LNCaP clone FGC (cell line): ENCODE measurements around the gene TBC1D2.

Experiments used
- DNase-seq: peaks from one replicate; pipeline ENCODE4 v3.0.0-alpha.2; 2011; ENCODE audit warnings: low read depth
- H3K4me3 ChIP-seq: 2 replicates; pipeline ENCODE4 v1.5.1; 2011; ENCODE audit warnings: mild to moderate bottlenecking, low read depth, low read length, control low read depth
- TF ChIP-seq, protein P1 (sequence below): IDR thresholded peaks from 2 replicates; pipeline ENCODE4 v1.5.1; 2012; ENCODE audit warnings: mild to moderate bottlenecking; ENCODE audit not compliant: control insufficient read depth, insufficient read depth; ENCODE audit errors: extremely low read depth

The TBC1D2 gene

DNA sequence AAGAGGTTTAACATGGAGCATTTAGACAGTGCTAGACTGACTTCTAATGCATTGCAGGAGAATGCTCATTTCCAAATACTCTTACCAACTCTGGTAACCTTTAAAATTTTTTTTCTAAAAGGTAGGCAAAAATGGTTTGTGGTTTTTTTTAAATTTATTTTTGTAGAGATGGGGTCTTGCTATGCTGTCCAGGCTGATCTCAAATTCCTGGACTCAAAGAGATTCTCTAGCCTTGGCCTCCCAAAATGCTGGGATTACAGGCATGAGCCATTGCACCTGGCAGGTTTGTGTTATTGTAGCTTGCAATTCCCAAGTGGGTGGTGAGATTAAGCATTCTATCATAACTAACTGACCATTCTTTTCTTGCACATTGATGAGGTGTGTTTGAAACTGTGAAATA lies 43.0 kb upstream of the TBC1D2 start:
- no peak overlapping the region for H3K4me3 ChIP-seq
- TF ChIP-seq, protein P1, sequence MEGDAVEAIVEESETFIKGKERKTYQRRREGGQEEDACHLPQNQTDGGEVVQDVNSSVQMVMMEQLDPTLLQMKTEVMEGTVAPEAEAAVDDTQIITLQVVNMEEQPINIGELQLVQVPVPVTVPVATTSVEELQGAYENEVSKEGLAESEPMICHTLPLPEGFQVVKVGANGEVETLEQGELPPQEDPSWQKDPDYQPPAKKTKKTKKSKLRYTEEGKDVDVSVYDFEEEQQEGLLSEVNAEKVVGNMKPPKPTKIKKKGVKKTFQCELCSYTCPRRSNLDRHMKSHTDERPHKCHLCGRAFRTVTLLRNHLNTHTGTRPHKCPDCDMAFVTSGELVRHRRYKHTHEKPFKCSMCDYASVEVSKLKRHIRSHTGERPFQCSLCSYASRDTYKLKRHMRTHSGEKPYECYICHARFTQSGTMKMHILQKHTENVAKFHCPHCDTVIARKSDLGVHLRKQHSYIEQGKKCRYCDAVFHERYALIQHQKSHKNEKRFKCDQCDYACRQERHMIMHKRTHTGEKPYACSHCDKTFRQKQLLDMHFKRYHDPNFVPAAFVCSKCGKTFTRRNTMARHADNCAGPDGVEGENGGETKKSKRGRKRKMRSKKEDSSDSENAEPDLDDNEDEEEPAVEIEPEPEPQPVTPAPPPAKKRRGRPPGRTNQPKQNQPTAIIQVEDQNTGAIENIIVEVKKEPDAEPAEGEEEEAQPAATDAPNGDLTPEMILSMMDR: no peak
- no peak for DNase-seq

DNA sequence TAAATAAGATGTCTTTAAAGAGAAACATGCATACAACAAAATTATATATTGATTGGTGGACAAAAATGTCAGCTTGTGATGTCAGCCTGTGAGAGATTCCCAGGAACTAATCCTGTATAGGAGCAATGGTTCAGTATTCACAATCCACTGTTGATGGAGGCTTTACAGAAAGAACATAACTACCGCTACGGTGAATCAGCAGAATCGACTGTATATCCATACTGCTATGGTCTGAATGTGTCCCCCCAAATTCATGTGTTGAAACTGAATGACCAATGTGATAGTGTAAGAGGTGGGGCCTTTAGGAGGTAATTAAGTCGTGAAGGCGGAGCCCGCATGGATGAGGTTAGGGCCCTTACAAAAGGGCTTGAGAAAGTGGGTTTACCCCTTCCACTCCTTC lies 40.4 kb upstream of the TBC1D2 start:
- TF ChIP-seq, protein P1: no peak
- no peak overlapping the region for H3K4me3 ChIP-seq
- no peak for DNase-seq

DNA sequence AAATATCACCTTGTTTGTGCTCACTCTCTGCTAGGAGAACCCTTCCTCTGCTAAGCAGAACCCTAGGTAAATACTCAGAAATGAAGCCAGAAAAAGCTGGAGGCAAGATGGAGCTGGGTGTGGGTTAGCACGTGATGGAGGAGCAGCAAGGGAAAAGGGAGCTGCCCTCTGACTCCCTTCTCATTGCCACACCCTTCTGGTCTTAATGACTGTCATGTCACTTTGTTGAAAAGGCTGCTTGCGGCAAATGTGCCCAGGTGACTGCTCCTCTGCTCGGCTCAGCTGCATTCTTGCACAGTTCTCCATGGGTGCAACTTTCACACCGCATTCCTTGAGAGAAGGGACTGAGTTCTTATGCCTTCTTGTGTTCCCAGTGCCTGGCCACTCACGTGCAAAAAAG lies 36.4 kb upstream of the TBC1D2 start:
- DNase-seq: no peak
- TF ChIP-seq, protein P1: no peak
- no peak overlapping the region for H3K4me3 ChIP-seq

DNA sequence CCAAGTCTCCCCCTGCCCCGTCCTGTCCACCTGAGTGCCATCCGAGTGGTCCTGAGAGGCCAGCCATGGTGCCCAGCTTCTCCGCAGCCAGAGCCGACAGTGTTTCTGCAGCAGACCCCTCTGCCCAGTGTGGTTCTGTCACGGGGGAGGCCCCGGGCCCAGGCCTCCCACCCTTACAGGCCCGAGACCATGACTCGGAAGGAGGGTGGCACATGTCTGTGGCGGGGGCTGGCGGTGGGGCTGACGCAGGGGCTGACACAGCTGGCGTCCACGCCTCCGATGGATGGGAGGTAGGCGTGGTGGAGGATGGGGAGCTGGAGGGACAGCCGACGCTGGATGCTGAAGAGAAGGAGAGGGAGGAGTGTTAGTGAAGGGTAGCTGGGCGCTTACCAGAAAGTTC lies 35.0 kb upstream of the TBC1D2 start:
- no peak for DNase-seq
- no peak overlapping the region for H3K4me3 ChIP-seq
- TF ChIP-seq, protein P1: no peak

DNA sequence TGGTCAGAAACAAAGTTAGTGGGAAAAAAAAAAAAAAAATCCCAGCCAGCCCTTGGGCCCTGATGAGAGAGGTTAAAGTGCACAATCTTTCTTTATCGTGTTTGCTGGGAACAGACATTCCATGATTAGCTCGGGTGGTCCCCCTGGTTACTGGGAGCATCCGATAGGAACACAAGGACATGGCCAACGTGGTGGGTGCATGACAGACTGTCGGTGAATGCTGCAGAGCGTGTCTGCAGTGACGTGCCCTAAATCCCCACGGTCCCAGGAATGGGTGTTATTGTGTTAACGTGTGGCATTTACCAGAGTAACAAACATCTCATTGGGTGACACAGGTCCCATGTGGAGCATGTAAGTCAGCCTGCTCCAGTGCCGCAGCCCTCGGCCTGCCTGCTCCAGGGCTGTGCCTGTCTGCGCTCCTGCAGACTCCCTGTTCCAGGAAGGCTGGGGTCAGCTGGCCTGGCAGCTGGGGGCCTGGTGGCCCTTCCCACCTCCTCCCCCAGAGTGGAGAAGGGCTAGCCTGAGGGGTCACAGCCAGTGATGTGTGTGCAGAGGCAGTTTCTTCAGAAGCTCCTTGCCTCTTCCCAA lies 34.3 kb upstream of the TBC1D2 start:
- no peak overlapping the region for H3K4me3 ChIP-seq
- DNase-seq: no peak
- TF ChIP-seq, protein P1: no peak

DNA sequence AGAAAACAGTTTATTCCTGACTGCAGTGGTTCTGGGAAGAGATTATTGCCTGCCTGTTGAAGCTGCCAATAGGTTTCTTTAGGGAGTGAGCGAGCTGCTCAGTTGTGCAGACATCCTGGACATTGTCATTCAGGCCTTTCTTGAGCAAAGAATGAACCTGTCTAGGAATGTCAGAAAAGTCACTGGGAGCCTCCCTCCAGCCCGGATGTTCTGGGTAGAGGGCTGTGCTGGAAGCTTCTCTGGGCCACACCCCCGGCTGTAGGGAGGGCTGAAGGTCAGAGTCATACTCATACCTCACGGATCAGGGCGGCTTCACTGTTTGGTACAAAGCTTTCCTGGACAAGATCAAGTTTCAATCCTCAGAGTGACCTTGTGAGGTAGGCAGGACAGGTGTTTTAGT lies 33.4 kb upstream of the TBC1D2 start:
- TF ChIP-seq, protein P1: no peak
- H3K4me3 ChIP-seq: no peak overlapping the region
- no peak for DNase-seq

DNA sequence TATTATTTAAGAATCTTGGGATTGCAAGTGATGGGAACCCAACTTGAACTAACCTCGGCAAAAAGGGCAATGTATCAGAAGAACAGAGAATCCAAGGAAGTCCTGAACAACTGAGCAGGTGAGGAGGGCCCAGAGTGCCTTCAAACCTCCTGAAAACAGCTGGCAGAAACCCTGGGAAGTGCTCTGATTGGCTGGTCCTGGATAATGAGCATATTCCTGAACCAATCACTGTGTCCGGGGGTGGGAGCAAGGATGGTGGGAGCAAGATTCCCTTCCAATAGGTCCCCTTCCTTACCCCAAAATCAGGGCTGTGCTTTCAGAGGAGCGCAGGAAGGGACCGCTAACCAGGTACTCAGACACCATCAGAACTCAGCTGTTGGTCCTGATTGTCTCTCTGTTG lies 31.9 kb upstream of the TBC1D2 start:
- TF ChIP-seq, protein P1: no peak
- no peak overlapping the region for H3K4me3 ChIP-seq
- no peak for DNase-seq
